Measurements from ENCODE around the gene RTL10.

Gene RTL10

GRCh38 chr22:19826619-19826950 lies 28.1 kb downstream of the RTL10 start:
- no peak for DNase-seq

GRCh38 chr22:19825904-19826618 lies 28.6 kb downstream of the RTL10 start:
- DNase-seq = no peak

GRCh38 chr22:19824926-19825339 lies 29.7 kb downstream of the RTL10 start:
- no peak for DNase-seq

- DNase-seq = no peak
Observed at GRCh38 chr22:19824212-19824925, 30.3 kb downstream of the RTL10 start.

- DNase-seq = no peak
Observed at GRCh38 chr22:19823902-19824211, 30.8 kb downstream of the RTL10 start.

- DNase-seq = no peak
Observed at GRCh38 chr22:19823191-19823901, 31.3 kb downstream of the RTL10 start.

- DNase-seq = no peak
Observed at GRCh38 chr22:19822301-19823117, 32.2 kb downstream of the RTL10 start.

GRCh38 chr22:19821523-19822300 lies 33.0 kb downstream of the RTL10 start:
- DNase-seq = no peak

- DNase-seq = no peak
Observed at GRCh38 chr22:19820880-19821522, 33.7 kb downstream of the RTL10 start.

GRCh38 chr22:19819911-19820879 lies 34.5 kb downstream of the RTL10 start:
- DNase-seq = no peak

- no peak for DNase-seq
Observed at GRCh38 chr22:19819208-19819910, 35.3 kb downstream of the RTL10 start.

GRCh38 chr22:19818324-19819207 lies 36.1 kb downstream of the RTL10 start:
- DNase-seq = no peak

- no peak for DNase-seq
Observed at GRCh38 chr22:19816372-19817119, 38.1 kb downstream of the RTL10 start.

GRCh38 chr22:19815823-19816290 lies 38.8 kb downstream of the RTL10 start:
- no peak for DNase-seq

- DNase-seq = no peak
Observed at GRCh38 chr22:19815093-19815822, 39.4 kb downstream of the RTL10 start.

GRCh38 chr22:19814428-19814827 lies 40.2 kb downstream of the RTL10 start:
- DNase-seq = no peak

All from anterior cingulate cortex (tissue), 58 donors.